GM12872 (cell line): ENCODE measurements around the gene DMRTB1.

Source experiments
- TF ChIP-seq, protein P1 (sequence below): IDR thresholded peaks from 3 replicates; pipeline ENCODE4 v1.5.1; 2011; ENCODE audit warnings: low read depth, mild to moderate bottlenecking, low read length, moderate library complexity; ENCODE audit not compliant: insufficient read depth

Gene DMRTB1

DNA sequence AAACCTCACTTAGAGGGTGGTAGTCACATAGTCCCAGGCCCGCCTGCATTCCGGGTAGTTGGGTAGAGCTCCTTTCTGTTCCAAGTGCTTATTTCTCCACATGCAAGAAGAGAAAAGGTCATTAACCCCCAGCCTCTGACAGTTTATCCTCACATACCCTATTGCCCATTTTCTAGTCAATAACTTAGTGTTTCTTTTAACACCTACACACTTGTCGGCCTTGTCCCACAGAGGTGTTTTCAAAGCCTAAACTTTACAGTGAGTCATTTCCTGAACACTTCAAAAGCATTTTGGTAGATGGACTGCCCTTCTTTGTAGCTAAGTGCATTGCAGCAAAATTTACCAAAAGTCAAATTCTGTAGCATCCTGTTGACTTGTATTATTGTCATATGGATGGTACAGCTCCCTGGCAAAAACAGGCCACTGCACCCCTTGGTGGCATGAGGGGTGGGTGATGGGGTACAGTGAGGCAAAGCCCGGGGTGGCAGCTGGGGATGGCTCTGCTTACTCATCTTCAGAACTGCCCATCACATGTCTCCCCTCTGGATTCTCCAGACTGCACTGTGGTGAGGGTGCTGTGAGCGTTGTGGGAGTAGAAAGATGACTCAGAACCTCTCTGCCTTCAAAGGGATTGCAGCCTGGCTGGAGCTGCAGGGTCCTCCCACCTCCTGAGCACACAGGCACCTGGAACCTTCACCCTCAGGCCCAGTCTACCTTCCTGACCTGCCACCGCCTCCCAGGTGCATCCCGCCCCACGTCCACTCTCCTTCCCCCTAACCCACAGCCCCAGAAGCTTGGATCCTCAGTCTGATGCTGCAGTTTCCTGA lies 45.8 kb upstream of the DMRTB1 start:
- TF ChIP-seq, protein P1, sequence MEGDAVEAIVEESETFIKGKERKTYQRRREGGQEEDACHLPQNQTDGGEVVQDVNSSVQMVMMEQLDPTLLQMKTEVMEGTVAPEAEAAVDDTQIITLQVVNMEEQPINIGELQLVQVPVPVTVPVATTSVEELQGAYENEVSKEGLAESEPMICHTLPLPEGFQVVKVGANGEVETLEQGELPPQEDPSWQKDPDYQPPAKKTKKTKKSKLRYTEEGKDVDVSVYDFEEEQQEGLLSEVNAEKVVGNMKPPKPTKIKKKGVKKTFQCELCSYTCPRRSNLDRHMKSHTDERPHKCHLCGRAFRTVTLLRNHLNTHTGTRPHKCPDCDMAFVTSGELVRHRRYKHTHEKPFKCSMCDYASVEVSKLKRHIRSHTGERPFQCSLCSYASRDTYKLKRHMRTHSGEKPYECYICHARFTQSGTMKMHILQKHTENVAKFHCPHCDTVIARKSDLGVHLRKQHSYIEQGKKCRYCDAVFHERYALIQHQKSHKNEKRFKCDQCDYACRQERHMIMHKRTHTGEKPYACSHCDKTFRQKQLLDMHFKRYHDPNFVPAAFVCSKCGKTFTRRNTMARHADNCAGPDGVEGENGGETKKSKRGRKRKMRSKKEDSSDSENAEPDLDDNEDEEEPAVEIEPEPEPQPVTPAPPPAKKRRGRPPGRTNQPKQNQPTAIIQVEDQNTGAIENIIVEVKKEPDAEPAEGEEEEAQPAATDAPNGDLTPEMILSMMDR, result no peak

DNA sequence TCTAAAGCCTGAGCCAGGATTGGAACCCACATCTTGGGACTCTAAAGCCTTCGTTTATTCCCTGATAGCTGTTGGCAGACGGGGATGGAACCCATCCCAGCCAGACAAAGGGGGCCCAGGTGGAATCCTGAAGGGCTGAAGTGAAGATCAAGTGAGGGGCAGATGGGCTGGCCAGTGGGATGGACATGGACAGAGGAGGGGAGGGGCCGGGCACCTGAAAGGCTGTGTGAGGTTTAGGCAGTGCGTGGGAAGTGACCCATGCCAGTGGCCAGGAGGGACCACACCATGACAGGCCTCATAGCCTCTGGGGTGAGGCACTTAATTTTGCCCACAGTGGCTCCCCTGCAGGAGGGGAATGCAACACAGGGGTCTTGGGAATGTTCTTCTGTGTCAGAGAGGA lies 44.6 kb upstream of the DMRTB1 start:
- TF ChIP-seq, protein P1, result no peak

DNA sequence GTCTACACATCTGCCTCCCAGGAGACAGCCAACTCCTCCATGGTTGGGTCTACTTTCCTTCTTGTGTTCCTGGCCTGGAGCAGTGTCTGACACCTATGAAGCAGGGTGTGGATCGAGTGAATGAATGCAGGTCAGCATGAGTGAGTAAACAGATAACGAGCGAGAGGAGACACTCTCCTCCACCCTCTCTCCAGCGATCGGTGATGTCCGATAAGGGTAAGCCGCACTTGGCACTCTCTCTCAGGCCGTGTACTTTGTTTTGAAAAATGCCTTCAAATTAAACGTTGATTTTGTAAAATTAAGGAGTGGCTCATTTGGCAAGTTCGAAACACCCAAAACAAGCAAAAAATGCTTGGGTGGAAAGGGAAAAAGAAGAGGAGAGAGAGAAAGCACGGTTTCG lies 43.8 kb upstream of the DMRTB1 start:
- TF ChIP-seq, protein P1, result no peak

DNA sequence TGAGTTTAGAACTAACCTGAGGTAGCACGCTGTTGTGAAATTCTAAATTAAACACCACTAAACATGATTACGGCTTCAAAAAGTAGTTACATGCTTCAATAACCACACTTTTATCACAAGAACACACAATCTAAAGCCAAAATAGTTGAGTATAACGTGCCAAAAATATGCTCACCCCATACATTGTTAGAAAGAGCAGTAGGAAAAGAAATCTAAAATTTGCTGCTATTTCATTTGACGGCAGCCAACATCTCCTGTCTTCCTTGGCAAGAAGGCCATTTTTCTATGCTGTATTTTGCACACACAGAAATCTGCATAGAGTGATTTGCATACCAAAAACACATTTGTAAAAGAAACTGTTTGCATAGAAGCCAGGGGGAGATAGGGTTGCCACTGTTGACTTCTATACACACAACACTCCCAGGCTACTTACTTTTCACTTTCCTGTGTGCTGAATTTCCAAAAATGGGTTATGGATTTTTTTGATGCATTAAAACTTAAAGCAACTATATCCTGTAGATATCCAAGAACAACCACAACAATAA lies 42.9 kb upstream of the DMRTB1 start:
- TF ChIP-seq, protein P1, result no peak

DNA sequence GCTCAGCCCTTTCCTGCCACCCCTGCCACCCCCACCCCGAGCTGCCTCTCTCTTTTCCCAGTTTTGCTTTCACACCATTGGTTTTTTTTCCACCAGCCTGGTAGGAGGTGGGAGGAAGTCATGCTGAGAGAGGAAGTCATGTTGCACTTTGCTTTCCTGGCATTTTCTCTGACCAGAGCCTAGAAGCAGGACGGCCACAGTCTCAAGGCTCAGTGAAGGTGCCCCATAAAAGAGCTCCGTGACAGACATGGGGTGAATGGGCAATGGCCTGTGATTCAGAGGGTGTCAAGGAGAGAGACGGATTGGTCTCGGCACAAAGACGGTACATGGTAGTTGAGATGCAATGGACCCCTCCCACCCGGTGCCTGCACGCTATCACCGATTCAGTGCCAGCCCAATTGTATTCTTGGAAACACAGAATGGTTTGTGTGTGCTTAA lies 42.1 kb upstream of the DMRTB1 start:
- TF ChIP-seq, protein P1, result no peak

DNA sequence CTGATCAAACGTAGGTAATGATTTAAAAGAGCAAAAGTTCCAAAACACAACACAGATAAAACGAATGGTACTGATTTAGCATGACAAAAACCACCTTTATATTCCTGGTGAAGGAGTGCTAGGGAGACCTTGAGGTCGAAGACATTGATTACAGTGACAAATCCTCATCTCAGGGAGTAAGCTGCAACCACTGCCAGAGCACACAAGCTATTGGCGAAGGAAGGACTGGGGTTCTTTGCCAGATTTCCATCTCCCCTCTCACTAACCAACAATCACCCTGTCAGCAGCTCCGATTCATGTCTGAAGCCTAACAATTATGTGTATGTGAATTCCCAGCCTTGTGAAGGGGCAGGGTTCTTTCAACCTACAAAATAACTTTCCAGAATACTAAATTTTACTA lies 40.2 kb upstream of the DMRTB1 start:
- TF ChIP-seq, protein P1, result no peak

DNA sequence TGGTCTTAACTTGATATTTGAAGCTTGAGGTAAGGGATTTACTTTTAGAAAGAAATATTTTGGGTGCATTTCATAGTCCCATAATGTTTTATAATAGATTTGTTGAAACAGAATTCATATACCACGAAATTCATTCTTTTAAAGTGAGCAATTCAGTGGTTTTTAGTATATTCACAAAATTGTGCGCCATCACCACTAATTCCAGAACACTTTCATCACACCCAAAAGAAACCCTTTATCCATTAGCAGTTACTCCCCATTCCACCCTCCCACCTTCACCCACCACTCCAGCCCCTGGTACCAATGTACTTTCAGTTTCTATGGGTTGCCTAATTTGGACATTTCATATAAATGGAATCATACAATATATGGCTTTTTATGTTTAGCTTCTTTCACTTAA lies 38.9 kb upstream of the DMRTB1 start:
- TF ChIP-seq, protein P1, result no peak
